GM18951 (cell line): Measurements from ENCODE around the gene CD300E.
"Not testable (repeated sequence)": the region's sequence is repeated elsewhere in the genome, so short reads cannot be mapped to it uniquely, and the experiment has no call there.

Source experiments
- POLR2A ChIP-seq: IDR thresholded peaks from 4 replicates; pipeline ENCODE4 v1.6.1; 2011; ENCODE audit warnings: mild to moderate bottlenecking; ENCODE audit not compliant: insufficient read length, insufficient read depth; ENCODE audit errors: extremely low read depth
- in situ Hi-C: fragments of 300-500 bp; cut with MboI; formaldehyde crosslinking; loops from one replicate; pipeline ENCODE4 v1.12.0; 2022; ENCODE audit warnings: low sequenced_read_pairs, mixed read lengths, inconsistent platforms; ENCODE audit not compliant: unreplicated experiment

The CD300E gene

DNA sequence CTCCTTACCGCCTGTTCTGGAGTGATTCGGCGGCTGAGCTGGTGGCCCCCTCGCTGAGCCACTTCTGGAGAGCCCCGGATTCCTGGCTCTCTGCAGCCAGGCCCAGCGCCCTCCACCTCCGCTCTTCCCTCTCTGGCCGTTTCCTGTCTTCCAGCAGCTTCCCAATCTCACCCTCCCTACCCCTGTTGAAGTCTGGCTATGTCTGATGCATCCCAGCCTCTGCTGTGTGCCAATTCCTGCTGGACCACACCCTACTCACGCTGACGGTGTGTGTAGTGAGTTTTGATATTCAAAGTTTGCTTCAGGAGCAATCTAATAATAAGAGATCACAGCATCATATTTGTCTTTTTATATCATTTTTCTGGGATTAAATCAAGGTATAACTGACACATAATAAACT, 40.9 kb downstream of the CD300E start:
- TF ChIP-seq POLR2A: no peak
- in situ Hi-C loops: no loop called here

DNA sequence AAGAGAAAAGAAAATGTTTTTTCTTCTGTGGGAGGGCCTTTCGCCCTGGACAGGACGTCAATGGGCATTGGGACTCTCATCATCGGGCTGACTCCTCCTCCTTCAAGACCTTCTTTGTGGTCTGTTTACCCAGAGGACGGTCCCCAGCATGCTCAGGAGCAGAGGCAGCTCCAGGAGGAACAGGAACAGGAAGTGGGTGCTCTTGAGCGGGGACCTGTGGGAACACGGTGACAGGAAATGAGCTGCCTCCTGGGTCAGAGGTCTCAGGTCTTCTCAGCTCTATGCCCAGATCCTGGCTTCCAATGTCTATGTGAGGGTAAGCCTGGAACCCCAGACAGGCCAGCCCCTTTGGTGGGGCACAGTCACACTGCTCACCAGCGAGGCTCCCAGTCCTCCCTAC, 43.6 kb downstream of the CD300E start:
- in situ Hi-C loops: no loop called here
- no peak for TF ChIP-seq POLR2A

DNA sequence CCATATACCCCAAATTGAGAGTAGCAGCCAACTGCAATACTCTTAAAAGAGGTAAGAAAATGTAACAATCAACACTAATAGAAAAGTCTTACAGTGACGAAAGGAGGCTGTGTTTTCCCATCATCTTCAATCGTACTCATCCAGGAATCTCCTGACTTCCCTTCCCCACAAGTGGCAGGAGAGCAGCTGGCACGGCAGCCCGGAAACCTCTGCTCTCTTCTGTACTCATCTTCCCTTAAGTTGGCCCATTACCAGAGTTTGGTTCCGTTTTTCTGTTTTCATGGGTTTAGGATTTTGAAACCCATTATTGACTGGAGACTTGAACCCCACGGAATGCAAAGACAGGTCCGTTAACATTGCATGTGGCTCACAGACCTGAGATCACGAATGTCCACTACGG, 44.6 kb downstream of the CD300E start:
- TF ChIP-seq POLR2A: no peak
- in situ Hi-C loops: no loop called here

DNA sequence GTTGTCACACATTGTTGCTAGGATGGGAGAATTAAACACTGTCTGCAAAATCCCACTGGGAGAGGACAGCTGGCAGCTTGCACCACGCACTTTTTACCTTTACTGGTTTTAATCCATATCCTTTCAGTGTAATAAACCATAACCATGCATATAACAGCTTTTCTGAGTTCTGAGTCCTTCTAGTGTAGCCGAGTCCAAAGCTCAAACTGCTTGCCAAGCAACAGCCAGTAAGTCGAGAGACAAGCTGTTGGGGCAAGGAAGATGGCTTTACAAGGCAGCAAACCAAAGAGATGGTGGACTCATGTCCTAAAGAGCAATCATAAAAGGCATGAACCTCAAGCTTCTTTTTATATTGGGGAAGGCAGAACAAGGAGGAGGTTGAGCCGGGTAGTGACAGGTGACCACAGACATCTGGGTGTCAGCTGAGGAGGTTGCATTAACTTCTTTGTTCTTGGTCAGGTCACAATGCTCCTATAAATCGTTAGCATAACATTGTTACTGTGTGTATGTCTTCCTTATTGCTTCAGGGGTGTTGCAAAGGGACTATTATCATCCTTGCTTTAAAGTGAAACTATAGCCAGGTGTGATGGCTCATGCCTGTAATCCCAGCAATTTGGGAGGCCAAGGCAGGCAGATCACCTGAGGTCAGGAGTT, 48.9 kb downstream of the CD300E start:
- no peak for TF ChIP-seq POLR2A
- in situ Hi-C loops: no loop called here

DNA sequence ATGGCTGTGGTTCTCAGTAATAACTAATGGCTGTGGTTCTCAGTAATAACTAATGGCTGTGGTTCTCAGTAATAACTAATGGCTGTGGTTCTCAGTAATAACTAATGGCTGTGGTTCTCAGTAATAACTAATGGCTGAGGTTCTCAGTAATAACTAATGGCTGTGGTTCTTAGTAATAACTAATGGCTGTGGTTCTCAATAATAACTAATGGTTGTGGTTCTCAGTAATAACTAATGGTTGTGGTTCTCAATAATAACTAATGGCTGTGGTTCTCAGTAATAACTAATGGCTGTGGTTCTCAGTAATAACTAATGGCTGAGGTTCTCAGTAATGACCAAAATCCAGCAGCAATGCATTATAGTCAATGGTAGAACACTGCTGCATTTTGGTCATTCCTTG, 49.9 kb downstream of the CD300E start:
- in situ Hi-C loops: not testable (repeated sequence)

DNA sequence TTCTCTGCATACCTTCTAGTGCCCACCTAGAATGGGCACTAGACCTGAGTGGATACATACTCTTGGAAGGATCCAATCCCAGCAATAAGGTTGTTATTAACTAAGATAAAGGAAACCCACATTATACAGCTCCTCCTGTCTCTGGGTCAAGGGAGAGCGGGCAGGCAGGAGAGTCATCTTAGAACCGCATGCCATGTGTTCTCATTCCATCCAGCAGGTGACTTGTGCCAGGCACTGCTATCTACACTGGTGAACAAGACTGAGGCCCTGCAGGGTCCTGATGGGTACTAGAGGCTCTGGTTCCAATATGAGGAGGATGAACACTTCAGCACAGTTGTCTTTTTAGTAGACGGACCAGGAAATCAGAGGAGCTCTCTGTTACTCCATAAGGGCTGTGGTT, 50.4 kb downstream of the CD300E start:
- in situ Hi-C loops: no loop called here
- no peak for TF ChIP-seq POLR2A

DNA sequence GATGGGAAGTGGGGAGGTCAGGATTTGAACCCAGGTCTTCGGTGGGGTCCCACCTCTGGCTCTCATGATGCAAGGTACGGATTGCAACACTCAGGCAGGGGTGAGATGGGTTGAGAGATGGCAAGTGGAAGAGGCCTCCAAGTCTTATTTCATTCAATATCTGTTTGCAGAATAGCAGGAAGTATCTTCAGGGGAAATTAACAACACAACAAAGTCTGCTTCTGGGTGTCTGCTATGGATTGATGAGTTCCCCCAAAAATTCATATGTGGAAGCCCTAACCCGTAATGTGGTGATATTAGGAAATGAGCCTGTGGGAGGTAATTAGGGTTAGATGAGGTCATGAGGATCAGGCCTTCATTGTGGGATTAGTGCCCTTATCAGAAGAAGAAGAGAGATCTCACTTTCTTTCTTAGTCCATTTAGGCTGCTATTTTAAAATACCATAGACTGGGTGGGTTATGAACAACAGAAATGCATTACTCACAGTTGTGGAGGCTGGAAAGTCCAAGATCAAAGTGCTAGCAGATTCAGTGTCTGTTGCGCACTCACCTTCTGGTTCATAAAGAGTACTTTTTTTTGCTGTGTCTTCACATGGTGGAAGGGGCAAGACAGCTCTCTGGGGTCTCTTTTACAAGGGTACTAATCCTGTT, 51.8 kb downstream of the CD300E start:
- no peak for TF ChIP-seq POLR2A
- in situ Hi-C loops: no loop called here

DNA sequence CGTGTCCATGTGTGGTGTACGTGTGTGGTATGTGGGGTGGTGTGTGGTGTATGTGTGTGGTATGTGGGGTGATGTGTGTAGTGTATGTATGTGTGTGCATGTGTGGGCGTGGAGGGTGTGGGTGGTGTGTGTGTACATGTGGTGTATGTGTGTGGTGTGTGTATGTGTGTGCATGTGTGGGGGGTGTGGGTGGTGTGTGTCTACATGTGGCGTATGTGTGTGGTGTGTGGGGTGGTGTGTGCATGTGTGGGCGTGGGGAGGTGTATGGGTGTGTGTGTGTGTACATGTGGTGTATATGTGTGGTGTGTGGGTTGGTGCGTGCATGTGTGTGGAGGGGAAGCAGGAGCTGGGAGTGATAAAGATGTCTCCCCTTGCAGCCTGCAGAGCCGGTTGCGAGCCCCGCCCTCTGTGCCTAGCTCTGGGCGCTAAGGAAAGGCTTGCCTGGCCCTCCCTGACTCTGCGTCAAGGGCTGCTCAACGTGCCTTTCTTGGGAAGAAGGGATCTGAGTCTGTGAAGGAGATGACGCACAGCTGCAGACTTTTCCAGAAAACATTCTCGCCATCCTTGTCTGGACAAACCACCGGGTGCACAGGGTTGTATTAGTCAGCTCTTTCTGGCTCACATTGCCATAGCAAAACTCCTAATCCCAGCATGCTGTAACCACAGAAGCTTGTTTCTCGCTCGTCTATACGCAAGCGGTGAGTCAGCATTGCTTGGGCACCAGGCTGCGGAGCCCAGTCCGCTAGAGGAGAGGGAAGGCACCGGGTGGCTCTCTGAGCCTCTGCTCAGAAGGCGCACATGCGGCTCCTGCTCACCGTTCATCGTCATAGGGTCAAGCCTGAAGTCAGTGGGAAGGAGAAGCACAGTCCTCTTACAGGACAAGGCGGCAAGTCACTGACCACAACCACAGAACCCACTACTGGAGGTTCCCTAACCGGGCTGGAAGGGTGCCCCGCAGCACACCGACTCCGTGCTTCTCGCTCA, 54.2 kb downstream of the CD300E start:
- in situ Hi-C loops: no loop called here
- TF ChIP-seq POLR2A: no peak

DNA sequence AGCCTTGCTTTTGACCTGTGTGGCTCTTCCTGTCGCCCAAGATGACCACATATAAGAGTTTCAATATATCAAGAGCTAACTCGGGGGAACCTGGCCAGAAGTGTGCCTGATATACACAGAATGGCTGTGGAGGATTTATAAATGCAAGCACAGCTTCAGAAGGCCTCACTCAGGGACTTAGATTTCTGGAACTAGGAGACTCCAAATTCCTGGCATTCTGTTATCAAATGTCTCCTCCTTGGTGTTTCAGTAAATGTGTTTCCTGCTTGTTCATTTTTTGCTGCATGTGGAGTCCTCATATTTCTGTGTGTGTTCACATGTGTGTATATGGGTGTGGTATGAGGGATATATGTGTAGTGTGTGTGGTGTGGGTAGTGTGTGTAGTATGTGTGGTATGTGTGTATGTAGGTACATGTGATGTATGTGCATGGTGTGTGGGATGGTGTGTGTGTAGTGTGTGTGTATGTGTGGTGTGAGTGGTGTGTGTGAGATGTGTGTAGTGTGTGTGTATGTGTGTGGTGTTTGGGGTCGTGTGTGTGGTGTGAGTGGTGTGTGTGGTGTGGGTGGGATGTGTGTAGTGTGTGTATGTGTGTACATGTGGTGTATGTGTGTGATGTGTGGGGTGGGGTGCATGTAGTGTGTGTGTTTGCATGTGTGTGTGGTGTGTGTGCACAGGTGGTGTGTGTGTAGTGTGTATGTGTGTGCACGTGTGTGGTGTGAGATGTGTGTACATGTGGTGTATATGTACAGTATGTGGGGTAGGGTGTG, 55.2 kb downstream of the CD300E start:
- in situ Hi-C loops: no loop called here
- TF ChIP-seq POLR2A: no peak

DNA sequence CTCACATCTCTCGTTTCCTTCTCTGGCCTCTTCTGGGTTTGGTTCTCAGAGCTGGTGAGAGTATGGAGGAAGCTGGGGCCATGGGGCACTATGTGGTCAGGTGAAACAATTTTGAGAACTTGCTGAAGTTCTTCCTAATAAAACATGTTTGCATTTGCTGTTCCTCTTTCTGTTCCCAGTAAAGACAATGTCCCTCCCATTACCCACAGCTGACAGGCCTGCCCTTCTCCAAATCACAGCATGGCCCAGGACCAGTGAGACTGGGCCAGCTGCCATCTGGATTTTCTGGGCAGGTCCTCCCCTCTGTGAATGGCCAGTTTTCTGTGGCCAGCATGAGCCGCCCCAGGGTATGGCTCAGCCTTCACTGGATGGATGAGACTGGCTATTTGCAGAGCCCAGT, 56.1 kb downstream of the CD300E start, which contains the start of gene CD300H:
TSS of gene CD300H (minus strand) at position 113 of the 400 bp plus-strand sequence.
- in situ Hi-C loops: no loop called here
- no peak for TF ChIP-seq POLR2A

DNA sequence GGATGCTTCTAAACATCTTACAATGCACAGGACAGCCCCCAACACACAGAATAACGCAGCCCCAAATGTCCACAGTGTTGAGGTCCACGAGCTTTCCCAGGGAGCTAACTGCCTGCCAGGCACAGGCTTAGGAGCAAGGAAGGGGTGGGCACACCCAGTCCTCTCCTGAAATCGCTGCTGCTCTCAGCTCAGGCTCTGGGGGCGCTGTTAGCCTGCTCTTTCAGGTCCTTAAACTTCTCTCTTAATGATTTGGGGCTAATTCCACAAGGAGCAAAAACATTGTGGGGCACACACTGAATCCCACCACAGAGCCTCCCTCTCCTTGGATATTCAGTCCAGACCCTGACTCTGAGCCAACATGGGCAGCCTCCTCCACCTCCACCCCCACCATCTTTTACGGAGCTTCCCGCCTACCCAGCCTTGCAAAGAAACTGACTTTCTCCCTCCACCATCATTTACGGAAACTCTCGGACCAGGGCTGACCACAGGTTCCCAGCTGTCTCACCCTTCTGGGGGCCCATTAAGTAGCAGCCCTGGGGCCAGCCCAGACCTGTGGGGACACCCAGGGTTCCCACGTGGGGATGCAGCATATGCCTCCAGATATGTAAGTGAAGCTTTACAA, 57.3 kb downstream of the CD300E start:
- in situ Hi-C loops: no loop called here
- TF ChIP-seq POLR2A: no peak

DNA sequence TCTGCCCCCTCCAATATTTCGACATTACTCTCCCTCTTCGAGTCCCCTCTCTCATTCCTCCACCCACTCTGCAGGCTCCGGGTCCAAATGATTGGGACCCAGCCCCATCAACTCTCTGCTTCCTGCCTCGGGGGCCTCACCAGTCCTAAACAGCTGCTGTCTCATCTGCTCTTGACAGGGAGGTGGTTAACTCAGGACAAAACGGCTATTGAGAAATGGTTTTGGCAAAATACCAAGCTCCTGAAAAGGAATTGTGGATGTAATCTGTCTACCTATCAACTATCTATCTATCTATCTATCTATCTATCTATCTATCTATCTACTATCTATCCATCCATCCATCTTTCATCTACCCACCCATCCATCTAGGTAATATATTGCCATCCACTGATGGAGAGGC, 58.4 kb downstream of the CD300E start:
- TF ChIP-seq POLR2A: no peak
- in situ Hi-C loops: no loop called here
